Fibroblast of skin of back (primary cell): Measurements from ENCODE around the gene C3orf18.

Experiments
- DNase-seq: peaks from one replicate; pipeline ENCODE4 v3.0.0-alpha.2; 2013

The C3orf18 gene

DNA sequence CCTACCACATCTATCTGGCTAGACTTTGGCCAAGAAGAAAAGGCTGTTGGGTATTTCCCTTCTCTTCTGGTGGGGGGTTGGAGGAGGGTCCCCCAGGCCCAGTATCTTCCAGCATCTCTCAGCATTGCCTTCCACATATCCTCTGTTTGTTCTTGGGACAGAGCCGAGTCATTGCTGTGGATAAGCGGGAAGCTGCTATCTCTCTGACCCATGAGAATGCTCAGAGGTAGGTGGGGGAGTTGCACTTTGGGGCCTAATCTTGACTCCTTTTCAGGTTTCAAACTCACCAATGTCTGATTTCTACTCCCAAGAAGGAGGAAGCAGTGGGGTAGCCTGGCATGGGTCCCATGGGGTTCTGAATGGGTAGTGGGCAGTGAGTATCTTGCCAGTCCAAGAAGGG lies 9.8 kb upstream of the C3orf18 start:
- no peak for DNase-seq

DNA sequence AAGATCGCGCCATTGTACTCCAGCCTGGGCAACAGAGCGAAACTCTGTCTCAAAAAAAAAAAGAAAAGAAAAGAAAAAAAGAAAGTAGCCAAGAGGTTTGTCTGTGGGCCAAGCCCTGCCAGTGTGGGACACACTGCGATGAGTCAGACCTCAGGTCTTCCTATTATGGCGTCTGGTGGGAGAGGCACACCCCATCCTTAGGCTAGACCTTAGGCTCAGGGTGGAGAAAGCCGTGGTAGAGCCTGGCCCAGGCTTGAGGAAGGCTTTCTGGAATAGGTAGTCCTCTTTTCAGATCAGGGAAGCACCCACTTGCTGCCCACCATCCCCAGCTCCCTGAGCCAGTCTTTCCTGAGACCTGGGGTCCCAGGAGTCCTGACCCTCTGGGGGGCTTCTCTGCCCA lies 7.8 kb upstream of the C3orf18 start:
- peak; percentile 35 for DNase-seq

DNA sequence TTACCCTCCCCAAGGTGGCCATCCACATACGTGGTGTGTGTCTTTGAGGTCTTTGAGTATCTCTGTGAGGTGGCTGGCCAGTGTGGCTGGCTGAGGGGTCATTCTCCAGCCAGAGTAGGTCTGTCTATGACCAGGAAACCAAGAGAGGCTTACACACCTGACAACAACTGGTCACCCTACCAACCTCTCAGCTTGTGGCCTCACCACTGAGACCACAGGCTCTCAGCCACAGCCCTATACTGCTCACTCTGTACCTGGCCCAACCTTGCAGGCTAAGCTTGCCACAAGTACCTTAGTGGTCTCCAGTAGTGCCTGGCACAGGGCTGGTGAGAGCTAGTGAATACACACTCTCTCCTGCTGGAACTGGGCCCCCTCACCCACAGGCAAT lies 6.9 kb upstream of the C3orf18 start:
- DNase-seq: no peak

DNA sequence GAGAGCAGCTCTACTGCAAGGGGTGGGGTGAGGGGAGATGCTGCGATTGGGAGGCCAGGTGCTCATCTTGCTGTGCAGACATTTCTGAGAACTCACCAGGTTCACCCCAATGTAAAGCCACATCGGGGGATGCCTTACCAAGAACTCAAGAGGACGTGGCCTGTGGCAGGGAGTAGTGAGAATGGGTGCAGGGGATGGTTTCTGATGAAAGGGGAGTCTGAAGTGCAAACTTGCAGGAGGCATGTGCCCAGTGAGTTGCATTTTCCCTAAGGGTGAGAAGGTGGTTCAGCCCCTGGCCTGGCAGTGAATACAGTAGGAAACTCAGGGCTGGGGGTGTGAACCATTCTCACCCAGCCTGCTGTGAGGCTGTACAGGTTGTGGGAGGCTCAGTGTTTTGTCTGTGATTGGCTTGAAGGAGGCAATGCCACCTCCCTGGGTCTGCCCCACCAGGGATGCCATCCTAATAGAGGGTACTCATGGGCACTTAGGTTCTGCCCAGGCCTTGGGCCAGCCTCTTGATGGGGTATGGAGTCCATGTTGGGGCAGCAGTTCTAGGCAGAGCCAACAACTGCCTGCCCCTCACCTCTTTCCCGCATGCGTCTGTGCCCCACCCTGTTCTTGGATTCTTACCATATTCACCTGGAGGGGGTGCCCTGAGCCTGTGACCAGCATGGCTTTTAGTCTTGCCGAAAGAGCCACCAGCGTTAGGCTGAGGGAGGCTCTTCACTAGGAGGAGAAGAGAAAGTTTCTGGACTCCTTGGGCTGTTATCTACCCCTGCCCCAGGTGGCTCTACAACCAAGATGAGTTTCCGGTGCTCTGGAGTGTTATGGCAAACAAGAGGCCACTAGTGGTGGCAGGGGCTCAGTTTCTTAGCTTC lies 6.3 kb upstream of the C3orf18 start:
- DNase-seq: no peak

DNA sequence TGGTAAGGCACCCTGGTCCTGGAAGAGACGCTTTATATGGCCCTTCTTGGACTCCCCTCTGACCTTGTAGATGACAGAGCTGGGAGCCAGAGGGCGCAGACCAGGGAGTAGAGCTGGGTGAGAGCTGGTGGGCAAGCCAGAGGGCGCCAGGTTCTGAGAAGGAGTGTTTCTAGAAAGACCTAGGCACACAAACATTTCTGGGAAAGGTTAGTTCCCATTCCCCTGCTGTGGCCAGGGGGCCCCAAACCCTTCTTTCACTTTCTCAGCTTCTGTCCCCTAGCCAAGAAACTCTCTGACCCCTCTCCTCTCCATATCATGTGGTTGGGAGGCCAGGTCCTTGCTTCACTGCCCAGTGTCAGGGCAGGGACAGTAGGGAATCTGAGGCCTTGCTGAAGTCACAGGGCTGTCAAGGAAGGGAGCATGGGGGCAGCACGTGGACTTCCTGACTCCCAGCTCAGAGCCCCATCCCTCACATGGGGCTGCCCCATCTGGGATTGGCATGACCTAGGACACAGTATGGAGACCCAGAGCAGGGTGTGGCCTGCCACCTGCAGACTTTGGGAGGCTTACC lies 5.3 kb upstream of the C3orf18 start:
- no peak for DNase-seq

DNA sequence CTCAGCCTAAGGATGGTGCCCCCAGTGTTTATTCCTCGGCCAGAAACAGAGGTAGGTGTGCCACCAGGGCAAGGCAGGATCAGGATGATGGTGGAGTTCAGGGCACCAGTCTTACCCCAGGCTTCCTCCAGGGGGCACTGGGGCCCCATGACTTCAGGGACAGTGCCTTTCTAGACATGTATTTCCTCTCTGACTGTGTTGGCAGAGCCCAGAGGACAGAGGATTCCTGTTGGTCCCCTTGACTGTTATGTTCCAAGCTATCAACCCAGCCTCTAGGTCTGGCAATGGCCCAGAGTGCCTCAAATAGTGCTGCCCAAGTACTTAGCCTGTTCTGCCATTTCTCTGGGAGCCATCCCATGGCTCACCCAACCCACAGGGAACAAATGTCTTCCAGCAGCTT lies 4.6 kb upstream of the C3orf18 start:
- peak; percentile 63 for DNase-seq

DNA sequence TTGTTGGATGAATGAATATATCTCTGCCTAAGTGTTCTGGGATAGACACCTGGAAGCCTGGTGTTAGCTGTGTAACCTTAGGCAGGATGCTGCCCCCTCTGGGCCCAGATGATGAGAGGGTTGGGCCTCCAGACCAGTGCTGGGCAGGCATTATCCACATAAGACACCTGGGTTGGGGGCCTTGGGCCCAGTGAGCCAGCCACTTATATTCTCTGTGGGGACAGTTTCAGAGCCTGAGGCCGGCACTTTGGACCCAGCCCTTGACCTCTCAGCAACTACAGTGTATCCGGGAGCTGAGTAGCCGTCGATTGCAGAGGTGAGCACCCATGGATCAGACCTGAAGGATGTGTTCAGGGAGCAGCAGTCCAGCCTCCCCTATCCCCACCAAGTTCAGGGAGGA lies 3.9 kb upstream of the C3orf18 start:
- no peak for DNase-seq

DNA sequence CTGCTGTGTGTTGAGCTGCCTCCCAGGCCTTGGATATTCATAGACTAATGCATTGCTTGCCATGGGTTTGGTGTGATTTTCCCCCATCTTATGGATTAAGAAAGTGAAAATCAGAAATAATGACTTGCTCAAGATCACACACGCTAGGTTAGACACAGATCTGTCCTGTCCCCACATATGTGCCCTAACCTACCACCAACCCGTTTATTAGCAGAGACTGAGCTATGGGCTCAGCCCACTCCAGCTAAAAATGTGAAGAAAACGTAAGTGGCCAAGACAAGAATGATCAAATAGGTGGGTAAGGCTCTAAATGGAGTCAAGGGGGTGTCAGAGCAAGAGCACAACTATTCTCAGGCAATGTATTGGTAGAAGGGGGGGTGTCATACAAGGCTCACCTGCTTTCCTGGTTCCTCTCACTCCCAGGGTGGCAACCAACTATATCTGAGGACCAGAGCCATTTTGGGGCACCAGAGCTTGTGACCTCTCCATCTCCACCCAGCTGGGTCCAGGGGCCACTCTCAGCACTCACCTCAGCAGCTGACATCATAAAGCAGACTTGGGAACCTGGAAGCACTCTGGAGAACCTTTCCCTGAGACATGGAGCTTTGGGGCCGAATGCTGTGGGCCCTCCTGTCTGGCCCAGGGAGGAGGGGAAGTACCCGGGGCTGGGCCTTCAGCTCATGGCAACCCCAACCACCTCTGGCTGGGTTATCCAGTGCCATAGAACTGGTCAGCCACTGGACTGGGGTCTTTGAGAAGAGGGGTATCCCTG lies 3.1 kb upstream of the C3orf18 start:
- no peak for DNase-seq

DNA sequence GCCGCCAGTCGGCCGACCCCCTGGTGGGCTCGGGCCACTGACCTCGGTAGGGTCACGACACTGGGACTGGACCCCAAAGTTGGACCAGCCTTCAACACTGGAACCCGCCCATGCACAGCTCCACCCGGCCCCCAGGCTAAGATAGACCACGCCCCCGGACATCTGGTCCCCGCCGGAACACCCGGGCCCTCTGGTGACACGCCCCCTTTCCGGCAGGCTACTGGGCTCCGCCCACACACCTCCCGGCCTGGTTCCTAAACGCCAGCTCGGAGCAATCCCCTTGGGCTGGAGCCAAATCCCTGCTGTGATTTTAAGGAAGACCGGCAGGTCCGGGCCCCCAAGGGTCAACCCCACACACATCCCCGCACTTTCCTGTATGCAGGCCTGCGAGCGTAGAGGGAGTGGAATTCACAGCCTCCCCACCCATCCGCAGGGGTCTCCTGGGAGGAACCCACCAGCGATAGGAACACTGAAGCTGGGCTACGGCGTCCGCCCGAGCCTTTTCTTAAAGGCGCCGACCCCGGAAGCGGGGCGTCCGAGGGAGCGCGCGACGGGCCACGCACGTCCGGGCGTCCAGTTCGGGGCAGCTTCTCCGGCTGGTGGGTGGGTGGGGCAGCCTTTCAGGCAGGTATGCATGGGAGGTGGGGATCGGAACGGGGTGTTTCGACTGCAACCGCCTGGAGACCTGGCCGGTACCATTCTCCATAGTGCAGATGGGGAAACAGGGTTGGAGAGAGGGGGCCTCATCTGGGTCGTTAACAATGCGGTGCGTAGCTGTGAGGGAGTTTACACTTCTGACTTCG lies 1.6 kb upstream of the C3orf18 start, which contains the start of gene HEMK1:
Gene HEMK1 (plus strand): TSS at position 576 of the 803 bp plus-strand sequence. CDS start 1,583 bp downstream, outside the sequence.
- peak; percentile 94 for DNase-seq

DNA sequence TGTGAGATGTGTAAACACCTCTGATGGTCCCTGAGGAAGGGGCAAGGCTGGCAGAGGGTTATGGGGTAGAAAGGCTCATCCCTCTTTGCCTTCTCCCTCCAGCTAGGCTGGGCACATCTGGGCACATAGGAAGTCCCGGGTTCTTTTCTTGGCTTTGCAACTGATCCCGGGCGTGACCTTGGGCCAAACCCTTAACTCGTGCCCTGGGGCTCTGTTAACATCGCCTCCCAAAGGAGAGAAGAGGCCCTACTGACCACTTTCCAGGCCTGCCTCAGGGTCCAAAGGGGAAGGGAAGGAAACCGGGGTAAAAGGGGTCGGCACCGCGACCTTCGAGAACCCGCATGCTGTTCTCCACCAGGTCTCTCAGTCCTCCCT lies 549 bp downstream of the C3orf18 start:
- DNase-seq: no peak

DNA sequence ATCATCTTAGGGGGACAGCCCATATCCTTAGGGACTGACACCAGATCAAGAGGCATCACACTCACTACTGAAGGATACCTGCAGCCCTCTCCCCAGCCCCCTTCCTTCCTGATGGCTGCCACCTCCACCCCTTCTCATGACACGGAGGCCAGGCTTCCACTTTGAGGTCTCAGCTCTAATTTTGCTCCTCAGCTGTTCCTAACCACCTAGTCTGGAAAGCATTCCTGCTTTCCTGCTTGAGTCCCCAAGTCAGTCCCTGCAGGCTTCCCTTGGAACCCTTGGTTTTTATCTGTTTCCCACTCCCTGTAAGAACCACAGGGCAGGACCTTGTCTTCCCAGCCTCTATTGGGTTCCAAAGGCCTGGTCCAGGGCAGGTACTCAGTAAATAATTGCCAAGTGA lies 3.2 kb downstream of the C3orf18 start:
- DNase-seq: no peak

DNA sequence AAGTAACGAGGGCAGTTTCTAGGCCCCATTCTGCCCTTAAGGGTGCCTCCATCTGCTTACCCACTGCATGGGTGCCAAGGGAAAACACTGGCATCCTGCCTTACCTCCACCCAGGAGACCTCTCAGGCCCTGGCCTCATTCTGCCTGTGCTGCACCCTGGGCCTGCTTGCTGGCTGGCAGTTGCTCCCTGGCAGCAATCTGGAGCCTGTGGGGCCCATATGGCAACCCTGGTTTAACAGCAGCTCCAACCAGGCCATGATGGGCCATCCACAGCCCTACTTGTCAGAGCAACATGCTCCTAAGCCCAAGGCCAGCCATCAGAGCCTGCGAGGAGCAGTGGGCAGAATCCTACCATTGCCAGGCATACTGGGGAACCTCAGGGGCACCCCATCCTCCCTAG lies 3.7 kb downstream of the C3orf18 start:
- DNase-seq: no peak

DNA sequence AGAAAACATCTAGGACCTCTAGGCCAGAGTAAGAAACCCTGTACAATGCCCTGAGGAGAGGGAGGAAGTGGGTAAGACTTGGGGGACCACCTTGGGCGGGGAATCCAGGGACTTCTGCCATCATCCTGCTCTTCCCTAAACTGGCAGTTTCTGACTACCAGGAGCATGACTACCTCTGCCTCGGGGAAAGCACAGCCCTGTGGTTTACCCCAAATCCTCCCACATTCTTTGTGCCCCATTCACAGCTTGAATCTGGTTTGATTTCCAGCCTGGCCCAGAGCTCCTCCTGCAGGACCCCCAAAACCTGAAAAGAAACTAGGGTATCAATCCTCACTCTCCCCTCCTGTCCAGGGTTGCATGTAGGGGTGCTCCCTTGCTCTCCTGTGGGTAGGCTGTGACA lies 4.7 kb downstream of the C3orf18 start:
- peak; percentile 66 for DNase-seq

DNA sequence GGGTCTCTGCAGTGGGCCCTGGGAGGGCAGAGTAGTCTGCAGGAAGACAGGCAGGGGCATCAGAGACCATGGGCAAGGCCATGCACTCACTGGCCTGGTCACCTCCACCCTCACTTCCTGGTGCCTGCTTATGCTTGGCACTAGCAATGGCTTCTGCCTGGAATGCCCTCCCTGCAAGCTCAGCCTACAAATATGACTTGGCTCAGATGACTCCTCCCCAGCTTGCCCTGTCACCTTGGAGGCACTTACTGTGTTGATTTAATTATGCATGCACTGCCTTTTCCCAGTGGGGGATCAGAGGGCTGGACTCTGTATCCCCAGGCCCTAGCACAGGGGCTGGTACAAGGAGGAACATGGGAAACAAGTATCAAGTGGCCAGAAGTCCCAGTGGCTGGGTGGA lies 7.8 kb downstream of the C3orf18 start:
- DNase-seq: peak; percentile 41

DNA sequence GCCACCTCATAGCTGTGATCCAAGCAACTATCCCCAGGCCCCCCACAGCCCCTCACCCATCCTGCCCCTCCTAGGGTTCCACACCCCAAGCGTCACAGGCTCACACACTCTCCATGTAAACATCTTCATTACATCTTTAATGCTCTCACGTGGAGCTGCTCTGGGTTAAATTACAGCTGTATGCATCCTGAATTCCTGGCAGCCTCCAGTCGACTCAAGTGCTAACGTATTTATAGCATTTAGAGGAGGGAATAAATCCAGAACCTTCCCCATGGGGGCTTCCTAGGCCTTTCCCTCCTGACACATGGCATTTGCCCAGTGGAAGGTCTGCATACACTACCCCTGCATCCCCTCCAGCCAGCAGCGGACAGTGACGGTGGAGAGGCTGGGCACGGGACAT lies 9.6 kb downstream of the C3orf18 start:
- DNase-seq: no peak

DNA sequence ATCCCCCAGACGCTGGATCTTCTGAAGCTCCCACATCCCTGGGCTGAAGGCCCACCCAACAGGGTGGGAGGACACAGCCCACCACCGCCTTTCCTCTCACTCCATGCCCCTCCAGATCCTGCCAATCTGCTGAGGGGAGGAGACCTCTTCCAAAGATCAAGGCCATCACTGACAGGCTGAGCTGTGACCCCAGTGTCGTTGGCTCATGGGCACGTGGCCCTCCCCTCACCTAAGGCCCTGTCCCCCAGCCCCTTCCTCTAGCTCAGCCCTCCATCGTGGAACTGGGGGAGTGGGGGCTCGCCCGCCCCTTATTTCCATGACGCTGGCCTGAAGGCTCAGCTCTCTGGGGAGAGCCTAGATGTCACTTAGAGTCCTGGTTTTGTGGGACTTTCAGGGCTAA lies 10.4 kb downstream of the C3orf18 start:
- no peak for DNase-seq

DNA sequence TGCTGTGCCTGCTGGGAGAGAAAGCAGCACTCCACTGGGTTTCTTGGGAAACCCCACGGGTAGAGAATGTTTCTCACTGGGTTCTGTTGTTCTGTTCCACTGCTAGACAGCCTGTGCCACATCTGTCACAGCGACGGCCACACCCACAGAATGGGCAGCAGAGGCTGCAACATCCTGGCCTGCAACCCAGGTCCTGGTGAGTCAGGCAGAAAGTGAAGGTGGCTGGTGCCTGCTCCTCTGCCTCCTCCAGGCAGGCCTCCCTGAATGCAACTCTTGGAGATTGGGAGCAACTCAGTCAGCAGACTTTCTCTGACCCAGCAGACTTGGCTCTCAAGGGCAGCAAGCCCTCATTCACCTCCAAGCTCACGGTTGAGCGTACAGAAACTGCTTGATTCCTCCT lies 13.0 kb downstream of the C3orf18 start:
- no peak for DNase-seq

DNA sequence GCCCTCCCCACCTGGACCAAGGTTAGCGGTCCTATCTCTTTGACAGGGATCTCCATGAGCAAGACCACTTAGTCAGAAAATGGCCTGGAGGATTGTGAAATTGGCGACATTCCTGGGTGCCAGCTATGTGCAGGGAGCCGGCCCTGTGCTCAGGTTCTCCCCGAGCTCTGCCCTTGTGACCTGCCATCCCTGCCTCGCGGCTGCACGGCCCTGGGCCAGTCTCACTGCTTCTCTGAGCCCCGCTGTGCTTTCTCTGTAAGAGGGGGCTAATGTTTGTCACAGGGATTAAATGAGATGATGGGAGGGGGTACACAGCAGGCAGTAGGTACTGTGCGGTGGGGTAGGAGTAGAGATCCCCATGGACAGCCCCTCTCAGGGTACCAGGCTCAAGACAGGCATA lies 14.9 kb downstream of the C3orf18 start:
- DNase-seq: no peak

DNA sequence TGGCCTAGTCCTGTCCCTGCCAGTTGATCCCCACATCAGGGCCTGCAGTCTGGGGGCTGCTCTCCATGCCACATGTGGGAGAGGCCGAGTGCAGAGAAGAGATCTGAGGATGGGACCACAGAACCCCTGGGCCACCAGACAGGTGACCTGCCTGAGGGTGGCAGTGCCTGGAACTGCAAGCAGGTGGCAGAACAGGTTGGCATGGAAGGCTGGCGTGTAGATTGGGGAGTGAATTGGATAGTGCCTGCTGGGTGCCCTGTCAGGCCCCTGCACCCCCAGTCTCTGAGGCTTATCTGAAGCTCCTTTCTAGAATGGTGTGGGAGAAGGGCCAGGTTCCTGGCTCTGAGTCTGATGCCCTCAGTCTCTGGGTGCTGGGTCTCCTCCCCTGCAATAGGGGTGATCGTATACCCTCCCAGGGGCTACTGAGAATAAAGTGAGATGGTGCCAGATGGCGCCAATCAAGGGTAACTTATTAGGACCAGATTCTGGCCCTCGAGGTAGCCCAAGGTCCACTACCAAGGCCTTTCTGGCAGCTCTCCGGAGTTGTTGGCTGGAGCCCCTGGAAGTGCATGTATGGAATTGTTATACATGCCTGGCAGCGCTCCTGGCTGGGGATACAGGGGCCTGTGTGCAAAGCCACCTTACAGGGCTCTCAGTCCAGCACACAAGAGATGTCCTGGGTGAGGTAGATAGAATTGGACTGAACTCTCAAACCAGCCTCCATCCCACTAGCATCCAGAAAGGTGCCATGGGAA lies 15.7 kb downstream of the C3orf18 start:
- DNase-seq: no peak

DNA sequence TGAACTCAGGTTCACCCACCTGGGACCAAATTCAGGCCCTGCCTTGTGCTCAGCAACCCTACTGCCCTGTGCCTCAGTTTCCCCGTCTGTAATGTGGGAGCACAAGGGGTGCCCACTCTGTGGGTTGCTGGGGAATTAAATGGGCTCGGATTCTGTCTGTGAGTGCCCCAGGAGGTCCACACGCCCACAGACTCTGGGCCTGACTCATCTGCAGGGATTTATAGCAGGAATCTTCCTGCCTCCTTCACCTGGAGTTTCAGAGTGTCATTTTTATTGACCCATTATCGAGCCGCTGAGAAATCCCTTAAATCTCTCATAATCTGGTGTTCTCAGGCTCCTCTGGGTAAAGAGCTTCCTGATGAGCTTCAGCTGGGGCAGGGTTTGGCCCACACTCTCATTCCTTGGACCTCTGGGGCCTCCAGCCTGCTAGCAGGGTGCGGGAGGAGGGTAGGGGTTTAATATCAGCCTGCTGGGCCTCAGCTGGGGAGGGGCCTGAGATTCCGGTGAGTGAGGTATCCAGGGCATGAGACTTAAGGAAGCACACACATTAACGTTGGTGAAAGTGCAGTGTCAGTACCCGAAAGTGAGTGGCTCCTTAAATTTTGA lies 16.4 kb downstream of the C3orf18 start:
- no peak for DNase-seq

DNA sequence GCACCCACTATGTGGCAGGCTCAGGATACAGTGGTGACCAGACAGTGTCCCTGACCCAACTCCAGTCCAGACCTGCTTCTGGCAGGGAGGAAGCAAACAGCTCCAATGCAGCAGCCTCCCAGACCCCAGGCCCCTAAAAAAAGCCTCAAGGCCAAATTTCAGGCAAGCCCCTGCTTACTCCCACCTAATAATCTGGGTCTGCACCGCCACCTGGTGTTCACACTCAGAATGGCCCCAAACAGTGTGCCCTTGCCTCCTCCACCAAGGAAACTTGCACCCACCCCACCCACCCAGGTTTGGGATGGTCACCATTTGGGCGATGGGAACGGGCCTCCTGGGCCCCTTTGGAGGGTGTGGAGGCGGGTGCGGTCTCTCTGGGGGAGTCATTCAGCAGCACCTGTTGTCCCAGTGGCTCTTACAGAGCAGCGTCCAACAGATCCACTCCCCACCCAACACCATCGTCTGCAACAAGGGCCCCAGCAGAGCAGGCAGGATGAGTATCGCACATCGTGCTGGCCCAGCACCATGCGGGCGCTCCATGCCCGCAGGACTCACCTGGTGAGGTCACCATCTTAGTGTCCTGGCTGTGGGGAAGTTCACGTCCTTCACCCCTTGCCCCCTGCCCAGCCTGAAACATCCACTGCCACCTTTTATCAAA lies 17.3 kb downstream of the C3orf18 start:
- DNase-seq: peak; percentile 21
